Measurements from ENCODE around the gene CDH16.
A peak's percentile ranks its signal among the peaks of the same experiment; 100 is the strongest.

The CDH16 gene

GRCh38 chr16:66934138-66934838, 15.6 kb upstream of the CDH16 start, which contains the start of gene CIAO2B:
Gene CIAO2B, minus strand, starts transcription at chr16:66934402. Its CDS starts 38 bp downstream, at chr16:66934364.
- H3K4me3 ChIP-seq (ENCODE audit: control insufficient read depth, low read depth, low read length): peak within 1 kb of the TSS; percentile 96
- TF ChIP-seq, protein P1, sequence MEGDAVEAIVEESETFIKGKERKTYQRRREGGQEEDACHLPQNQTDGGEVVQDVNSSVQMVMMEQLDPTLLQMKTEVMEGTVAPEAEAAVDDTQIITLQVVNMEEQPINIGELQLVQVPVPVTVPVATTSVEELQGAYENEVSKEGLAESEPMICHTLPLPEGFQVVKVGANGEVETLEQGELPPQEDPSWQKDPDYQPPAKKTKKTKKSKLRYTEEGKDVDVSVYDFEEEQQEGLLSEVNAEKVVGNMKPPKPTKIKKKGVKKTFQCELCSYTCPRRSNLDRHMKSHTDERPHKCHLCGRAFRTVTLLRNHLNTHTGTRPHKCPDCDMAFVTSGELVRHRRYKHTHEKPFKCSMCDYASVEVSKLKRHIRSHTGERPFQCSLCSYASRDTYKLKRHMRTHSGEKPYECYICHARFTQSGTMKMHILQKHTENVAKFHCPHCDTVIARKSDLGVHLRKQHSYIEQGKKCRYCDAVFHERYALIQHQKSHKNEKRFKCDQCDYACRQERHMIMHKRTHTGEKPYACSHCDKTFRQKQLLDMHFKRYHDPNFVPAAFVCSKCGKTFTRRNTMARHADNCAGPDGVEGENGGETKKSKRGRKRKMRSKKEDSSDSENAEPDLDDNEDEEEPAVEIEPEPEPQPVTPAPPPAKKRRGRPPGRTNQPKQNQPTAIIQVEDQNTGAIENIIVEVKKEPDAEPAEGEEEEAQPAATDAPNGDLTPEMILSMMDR (conservative IDR thresholded peaks at IDR 0.05; ENCODE audit: control insufficient read depth, insufficient read depth, low read depth, low read length): no peak
- DNase-seq (ENCODE audit: low read depth): peak; percentile 78

DNA sequence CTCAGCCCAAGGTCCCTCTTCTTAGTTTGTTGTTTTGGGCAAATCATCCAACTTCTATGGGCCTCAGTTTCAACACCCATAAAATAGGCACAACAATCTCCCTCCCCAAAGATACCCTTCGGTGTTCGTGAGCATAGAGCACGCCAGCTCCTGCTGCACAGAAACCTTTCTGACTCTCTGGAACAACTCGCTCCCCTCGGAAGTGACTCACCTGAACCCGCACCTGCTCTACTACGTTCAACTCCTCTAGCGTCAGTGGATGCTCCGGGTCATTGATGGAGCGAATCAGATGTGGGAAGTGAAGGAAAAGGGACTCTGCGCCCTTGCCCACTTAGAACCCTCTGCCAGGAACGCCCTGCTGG, 15.1 kb upstream of the CDH16 start:
- H3K4me3 ChIP-seq (ENCODE audit: control insufficient read depth, low read depth, low read length): peak overlapping the region; percentile 96
- DNase-seq (ENCODE audit: low read depth): peak; percentile 14

DNA sequence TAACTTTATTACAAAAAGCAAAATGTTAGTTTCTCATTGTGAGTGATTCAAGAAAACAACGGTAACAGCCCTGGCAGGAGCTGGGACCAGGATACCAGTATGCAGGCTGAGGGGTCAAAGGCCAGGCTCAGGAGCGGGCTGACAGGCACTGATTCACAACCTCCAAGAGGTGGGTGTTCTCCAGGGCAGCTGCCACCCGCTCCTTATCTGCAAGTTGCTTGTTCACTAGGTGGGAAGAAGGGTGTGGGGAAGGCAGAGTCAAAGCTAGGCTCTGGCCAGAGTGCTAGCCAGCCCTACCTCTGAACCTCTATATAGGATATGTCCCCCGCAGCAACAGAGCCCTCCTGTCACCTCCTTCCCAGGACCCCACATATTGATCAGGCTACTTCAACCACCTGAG, 13.4 kb upstream of the CDH16 start:
- TF ChIP-seq, protein P1 (conservative IDR thresholded peaks at IDR 0.05; ENCODE audit: control insufficient read depth, insufficient read depth, low read depth, low read length): no peak
- DNase-seq (ENCODE audit: low read depth): no peak

More for the DNA sequence above, 15.1 kb upstream of the CDH16 start:
- TF ChIP-seq, protein P1 (conservative IDR thresholded peaks at IDR 0.05; ENCODE audit: control insufficient read depth, insufficient read depth, low read depth, low read length): no peak

DNA sequence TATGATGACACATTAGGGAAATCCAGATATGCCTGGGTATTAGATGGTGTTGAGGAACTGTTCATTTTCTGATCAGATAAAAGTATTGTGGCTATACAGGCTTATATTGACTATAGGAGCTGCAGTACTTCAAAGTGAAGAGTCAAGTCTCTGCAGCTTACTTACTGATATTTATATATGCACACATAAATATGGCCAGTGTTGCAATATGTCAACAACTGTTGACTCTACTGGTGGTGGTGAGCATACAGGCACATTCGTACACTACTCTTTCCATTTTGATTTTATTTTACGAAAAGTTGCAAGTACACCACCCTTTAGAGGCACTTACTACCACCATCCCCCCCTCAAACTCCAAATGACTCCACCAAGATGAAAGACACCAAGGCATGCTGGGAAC, 13.0 kb upstream of the CDH16 start:
- H3K4me3 ChIP-seq (ENCODE audit: control insufficient read depth, low read depth, low read length): no peak overlapping the region
- TF ChIP-seq, protein P1 (conservative IDR thresholded peaks at IDR 0.05; ENCODE audit: control insufficient read depth, insufficient read depth, low read depth, low read length): no peak
- DNase-seq (ENCODE audit: low read depth): no peak

More for the DNA sequence above, 13.4 kb upstream of the CDH16 start:
- H3K4me3 ChIP-seq (ENCODE audit: control insufficient read depth, low read depth, low read length): no peak overlapping the region

GRCh38 chr16:66930189-66930588, 11.5 kb upstream of the CDH16 start:
- TF ChIP-seq, protein P1 (conservative IDR thresholded peaks at IDR 0.05; ENCODE audit: control insufficient read depth, insufficient read depth, low read depth, low read length): no peak
- H3K4me3 ChIP-seq (ENCODE audit: control insufficient read depth, low read depth, low read length): no peak overlapping the region
- peak; percentile 82 for DNase-seq (ENCODE audit: low read depth)

GRCh38 chr16:66928702-66929388, 10.2 kb upstream of the CDH16 start:
- DNase-seq (ENCODE audit: low read depth): peak; percentile 33
- TF ChIP-seq, protein P1 (conservative IDR thresholded peaks at IDR 0.05; ENCODE audit: control insufficient read depth, insufficient read depth, low read depth, low read length): peak; percentile 39
- no peak overlapping the region for H3K4me3 ChIP-seq (ENCODE audit: control insufficient read depth, low read depth, low read length)
